ENCODE data around the gene PIEZO1. TPM values are rescaled to one million over a fixed set of nuclear protein-coding genes. Genes with fewer than 3 reads are reported as not detected.

PIEZO1 gene
- total and polyA plus RNA-seq, 9 of the 15 experiments (the other 6 are each of a cell fraction or from before 2014, with no cell fraction given), result 3.6 to 432 (median 131) TPM

DNA sequence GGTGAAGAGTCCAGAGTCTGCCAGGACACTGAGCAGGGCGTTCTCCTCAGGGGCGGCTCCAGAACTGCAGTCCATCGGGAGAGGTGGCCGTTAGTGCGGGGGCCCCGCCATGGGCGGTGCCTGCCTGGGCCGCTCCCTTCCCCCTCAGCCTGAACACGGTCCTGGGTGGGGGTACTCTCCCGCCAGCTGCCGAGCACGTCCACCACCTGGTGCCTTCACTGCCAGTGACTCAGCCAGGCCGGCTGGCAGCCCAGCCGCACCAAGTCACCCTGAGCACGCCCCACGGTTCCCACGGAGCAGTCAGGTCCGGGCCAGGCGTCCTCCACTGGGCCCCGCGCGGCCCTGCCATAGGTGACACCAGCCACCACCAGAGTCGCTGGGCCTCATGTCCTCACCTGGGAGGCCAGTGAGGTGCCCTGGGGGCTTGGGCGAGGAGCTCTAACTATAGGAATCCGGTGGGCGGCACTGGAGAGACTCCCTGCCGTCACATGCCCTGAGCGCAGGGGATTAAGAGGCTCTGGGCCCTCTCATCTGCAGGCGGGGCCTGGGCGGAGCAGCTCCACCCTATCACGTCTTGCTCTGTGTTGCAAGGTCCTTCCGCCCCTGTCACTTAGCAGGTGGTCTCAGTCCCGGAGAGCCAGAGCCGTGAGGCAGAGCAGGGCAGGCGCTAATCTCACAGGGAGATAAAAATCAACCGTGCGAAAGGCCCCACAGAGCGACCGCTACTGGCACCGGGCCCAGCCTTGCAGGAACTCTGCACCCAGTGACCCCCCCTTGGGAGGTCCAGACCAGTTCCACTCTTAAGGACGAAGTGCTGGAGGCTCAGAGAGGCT is 14.3 kb downstream of the PIEZO1 start (continued):
- TF ChIP-seq JUNB (CRISPR knock-in tag; conservative IDR thresholded peaks at IDR 0.05) (no peak), HNRNPH1 (optimal IDR thresholded peaks at IDR 0.05; ENCODE audit: low read depth, low read length) (no peak), HDAC3 (IDR thresholded peaks at IDR 0.05; ENCODE audit: borderline replicate concordance, partially characterized antibody) (no peak), PTBP1 (IDR thresholded peaks at IDR 0.05; ENCODE audit: low read depth, low read length) (no peak), PCBP1 (IDR thresholded peaks at IDR 0.05; ENCODE audit: low read depth, low read length, poor library complexity, severe bottlenecking) (peak; percentile 58), POLR2G (IDR thresholded peaks at IDR 0.05; ENCODE audit: low read depth, low read length) (peak; percentile 85), HDAC8 (tag; IDR thresholded peaks at IDR 0.05) (0 out of 2 replicates have a peak, but pooled peaks have one; percentile 55), ZNF785 (CRISPR knock-in tag; IDR thresholded peaks at IDR 0.05) (no peak), KLF1 (tag; IDR thresholded peaks at IDR 0.05) (no peak; the same call in 1 of the 2 replicates), PRPF4 (IDR thresholded peaks at IDR 0.05; ENCODE audit: insufficient read depth, low read depth, low read length, poor library complexity, severe bottlenecking) (no peak), CC2D1A (IDR thresholded peaks at IDR 0.05) (no peak), ZNF354B (CRISPR knock-in tag; IDR thresholded peaks at IDR 0.05) (no peak), LEF1 (IDR thresholded peaks at IDR 0.05) (peak; percentile 87; the same call in 1 of the 2 replicates), HOXB6 (CRISPR knock-in tag; IDR thresholded peaks at IDR 0.05; ENCODE audit: borderline replicate concordance) (no peak), HMG20B (CRISPR knock-in tag; IDR thresholded peaks at IDR 0.05) (no peak), RHOXF2B (CRISPR knock-in tag; conservative IDR thresholded peaks at IDR 0.05) (no peak)
- TF ChIP-seq, protein P1, sequence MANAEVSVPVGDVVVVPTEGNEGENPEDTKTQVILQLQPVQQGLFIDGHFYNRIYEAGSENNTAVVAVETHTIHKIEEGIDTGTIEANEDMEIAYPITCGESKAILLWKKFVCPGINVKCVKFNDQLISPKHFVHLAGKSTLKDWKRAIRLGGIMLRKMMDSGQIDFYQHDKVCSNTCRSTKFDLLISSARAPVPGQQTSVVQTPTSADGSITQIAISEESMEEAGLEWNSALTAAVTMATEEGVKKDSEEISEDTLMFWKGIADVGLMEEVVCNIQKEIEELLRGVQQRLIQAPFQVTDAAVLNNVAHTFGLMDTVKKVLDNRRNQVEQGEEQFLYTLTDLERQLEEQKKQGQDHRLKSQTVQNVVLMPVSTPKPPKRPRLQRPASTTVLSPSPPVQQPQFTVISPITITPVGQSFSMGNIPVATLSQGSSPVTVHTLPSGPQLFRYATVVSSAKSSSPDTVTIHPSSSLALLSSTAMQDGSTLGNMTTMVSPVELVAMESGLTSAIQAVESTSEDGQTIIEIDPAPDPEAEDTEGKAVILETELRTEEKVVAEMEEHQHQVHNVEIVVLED (CRISPR knock-in tag; IDR thresholded peaks at IDR 0.05), result 0 out of 2 replicates have a peak, but pooled peaks have one; percentile 5
- TF ChIP-seq, protein P2, sequence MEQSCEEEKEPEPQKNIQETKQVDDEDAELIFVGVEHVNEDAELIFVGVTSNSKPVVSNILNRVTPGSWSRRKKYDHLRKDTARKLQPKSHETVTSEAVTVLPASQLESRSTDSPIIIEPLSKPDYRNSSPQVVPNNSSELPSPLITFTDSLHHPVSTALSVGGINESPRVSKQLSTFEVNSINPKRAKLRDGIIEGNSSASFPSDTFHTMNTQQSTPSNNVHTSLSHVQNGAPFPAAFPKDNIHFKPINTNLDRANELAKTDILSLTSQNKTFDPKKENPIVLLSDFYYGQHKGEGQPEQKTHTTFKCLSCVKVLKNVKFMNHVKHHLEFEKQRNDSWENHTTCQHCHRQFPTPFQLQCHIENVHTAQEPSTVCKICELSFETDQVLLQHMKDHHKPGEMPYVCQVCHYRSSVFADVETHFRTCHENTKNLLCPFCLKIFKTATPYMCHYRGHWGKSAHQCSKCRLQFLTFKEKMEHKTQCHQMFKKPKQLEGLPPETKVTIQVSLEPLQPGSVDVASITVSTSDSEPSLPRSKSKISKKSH (CRISPR knock-in tag; IDR thresholded peaks at IDR 0.05), result no peak
- TF ChIP-seq, protein P3, sequence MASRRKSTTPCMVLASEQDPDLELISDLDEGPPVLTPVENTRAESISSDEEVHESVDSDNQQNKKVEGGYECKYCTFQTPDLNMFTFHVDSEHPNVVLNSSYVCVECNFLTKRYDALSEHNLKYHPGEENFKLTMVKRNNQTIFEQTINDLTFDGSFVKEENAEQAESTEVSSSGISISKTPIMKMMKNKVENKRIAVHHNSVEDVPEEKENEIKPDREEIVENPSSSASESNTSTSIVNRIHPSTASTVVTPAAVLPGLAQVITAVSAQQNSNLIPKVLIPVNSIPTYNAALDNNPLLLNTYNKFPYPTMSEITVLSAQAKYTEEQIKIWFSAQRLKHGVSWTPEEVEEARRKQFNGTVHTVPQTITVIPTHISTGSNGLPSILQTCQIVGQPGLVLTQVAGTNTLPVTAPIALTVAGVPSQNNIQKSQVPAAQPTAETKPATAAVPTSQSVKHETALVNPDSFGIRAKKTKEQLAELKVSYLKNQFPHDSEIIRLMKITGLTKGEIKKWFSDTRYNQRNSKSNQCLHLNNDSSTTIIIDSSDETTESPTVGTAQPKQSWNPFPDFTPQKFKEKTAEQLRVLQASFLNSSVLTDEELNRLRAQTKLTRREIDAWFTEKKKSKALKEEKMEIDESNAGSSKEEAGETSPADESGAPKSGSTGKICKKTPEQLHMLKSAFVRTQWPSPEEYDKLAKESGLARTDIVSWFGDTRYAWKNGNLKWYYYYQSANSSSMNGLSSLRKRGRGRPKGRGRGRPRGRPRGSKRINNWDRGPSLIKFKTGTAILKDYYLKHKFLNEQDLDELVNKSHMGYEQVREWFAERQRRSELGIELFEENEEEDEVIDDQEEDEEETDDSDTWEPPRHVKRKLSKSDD (conservative IDR thresholded peaks at IDR 0.05; ENCODE audit: low read length), result 0 out of 2 replicates have a peak, but pooled peaks have one; percentile 9
- TF ChIP-seq, protein P4, sequence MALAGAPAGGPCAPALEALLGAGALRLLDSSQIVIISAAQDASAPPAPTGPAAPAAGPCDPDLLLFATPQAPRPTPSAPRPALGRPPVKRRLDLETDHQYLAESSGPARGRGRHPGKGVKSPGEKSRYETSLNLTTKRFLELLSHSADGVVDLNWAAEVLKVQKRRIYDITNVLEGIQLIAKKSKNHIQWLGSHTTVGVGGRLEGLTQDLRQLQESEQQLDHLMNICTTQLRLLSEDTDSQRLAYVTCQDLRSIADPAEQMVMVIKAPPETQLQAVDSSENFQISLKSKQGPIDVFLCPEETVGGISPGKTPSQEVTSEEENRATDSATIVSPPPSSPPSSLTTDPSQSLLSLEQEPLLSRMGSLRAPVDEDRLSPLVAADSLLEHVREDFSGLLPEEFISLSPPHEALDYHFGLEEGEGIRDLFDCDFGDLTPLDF (CRISPR knock-in tag; IDR thresholded peaks at IDR 0.05), result peak; percentile 46; the same call in 1 of the 2 replicates
